GM19193 (cell line): ENCODE results near the gene RASAL1.

Experiments used
- POLR2A ChIP-seq: IDR thresholded peaks from 4 replicates; pipeline ENCODE4 v1.6.1; 2011; ENCODE audit not compliant: insufficient read depth, insufficient read length; ENCODE audit errors: extremely low read depth

RASAL1 gene, protein sequence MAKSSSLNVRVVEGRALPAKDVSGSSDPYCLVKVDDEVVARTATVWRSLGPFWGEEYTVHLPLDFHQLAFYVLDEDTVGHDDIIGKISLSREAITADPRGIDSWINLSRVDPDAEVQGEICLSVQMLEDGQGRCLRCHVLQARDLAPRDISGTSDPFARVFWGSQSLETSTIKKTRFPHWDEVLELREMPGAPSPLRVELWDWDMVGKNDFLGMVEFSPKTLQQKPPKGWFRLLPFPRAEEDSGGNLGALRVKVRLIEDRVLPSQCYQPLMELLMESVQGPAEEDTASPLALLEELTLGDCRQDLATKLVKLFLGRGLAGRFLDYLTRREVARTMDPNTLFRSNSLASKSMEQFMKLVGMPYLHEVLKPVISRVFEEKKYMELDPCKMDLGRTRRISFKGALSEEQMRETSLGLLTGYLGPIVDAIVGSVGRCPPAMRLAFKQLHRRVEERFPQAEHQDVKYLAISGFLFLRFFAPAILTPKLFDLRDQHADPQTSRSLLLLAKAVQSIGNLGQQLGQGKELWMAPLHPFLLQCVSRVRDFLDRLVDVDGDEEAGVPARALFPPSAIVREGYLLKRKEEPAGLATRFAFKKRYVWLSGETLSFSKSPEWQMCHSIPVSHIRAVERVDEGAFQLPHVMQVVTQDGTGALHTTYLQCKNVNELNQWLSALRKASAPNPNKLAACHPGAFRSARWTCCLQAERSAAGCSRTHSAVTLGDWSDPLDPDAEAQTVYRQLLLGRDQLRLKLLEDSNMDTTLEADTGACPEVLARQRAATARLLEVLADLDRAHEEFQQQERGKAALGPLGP

DNA sequence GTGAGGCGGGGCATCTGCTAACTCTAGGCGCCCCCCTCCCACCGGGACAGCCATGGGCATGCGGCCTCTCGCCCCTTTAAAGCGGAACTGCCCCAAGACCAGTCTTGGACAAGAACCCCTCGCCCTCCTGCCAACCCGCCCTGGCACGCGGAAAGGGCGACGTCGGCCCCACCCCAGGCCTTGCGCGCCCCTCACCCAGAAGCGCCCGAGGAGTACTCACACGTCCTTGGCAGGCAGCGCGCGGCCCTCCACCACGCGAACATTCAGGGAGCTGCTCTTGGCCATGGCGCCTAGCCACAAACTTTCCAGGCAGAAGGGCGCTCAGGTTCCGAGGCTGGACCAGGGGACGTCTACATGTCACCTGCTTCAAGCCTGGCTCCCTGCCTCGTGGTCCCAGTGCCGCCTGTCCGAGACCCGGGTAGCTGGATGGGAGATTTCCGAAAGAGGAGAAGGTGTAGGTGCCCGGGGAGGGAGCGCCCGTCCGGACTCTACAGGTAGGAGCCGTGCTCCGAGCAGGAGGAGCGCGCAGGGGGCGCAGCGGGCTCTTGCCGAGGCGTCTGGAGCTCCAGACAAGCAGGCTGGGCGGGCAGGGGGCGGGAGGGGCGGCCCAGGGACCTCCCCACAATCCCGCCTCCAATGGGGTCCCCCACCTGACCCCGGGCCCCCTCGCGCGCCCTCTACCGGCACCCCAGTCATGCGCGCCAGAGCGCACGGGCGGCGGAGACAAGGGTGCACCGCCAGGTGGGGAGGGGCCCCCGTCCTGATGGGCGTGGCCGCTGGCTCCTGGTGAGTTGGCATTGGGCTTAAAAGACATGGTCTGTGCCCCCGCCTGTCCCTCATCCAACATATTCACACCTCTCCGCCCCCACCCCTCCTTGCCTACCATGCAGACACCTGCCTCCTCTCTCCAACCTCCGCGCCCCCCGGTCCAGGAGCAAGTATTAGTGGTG lies at the start of gene RASAL1:
RASAL1 (minus strand) TSS at position 584 of the 950 bp plus-strand sequence; CDS start at position 285, 299 bp downstream.
- TF ChIP-seq POLR2A: no peak

DNA sequence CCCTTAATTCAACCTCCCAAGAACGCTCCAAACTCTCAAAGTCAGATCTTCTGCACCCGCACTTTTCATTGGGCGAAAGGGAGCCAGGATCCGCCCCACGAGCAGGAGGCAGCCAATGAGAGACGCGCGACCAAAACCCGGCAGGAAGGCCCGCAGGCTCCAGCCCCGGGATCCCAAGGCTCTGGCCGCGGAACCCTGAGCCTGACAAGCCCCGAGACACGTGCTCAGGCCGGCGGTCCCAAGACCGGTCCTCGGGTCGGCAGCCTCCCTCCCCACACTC lies 49.3 kb upstream of the RASAL1 start:
- TF ChIP-seq POLR2A: no peak

DNA sequence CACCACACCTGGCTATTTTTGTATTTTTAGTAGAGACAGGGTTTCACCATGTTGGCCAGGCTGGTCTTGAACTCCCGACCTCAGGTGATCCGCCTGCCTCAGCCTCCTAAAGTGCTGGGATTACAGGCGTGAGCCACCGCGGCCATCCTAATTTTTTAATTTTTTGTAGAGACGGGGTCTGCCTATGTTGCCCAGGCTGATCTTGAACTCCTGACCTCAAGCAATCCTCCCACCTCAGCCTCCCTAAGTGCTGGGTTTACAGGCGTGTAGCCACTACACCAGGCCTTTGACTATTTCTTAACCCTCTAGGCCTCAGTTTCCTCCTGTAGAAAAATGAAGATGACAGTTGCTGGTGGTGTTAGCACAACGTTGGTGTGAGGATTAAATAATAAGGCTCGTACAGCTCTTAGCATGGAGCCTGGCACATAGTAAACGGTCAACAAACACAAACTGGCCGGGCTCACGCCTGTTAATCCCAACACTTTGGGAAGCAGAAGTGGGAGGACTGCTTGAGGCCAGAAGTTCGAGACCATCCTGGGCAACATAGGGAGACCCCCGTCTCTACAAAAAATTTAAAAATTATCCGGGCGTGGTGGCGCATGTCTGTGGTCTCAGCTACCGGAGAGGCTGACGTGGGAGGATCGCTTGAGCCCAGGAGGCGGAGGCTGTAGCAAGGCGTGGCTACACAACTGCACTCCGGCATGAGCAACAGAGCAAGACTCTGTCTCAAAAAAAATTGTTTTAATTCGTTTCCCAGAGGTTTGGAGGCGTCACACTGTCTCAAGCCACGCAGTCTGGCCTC lies 48.7 kb upstream of the RASAL1 start:
- no peak for TF ChIP-seq POLR2A

DNA sequence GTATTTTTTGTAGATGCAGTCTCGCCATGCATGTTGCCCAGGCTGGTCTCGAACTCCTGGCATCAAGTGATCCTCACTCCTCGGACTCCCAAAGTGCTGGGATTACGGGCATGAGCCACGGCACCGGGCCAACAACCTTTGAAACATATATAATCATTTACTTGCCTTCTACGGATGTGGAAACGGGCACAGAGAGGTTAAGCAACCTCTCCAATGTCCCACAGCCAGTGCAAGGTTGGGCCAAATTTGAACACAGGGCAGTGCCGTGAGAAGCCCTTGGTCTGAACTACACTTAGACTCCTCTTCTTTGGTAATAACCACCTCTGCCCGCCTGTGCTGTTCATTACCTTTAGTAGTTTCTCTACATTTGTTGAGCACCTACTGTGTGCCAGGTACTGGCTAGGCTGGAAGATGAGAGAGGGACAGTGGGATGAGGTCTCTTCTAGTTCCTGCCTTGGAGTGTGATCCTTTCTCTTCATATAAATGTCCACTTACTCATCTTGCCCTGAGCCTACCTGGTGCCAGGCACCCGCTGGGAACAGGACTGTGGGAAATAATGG lies 47.5 kb upstream of the RASAL1 start:
- no peak for TF ChIP-seq POLR2A

DNA sequence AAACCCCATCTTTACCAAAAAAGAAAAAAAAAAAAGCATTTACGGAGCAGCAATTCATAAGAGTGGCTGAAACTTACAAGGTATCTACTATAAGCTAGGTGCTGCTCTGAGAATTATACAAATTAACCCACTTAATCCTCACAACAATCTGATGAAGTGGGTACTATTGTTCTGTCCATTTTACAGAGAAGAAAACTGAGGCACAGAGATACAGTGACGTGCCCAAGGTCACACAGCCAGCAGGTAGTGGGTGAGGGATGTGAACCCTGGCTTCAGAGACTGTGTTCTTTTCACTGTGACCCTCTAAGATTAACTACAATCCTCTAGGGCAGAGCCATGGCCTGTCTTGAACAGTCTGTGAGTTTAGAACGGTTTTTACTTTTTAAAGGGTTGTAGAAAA lies 46.4 kb upstream of the RASAL1 start:
- TF ChIP-seq POLR2A: no peak

DNA sequence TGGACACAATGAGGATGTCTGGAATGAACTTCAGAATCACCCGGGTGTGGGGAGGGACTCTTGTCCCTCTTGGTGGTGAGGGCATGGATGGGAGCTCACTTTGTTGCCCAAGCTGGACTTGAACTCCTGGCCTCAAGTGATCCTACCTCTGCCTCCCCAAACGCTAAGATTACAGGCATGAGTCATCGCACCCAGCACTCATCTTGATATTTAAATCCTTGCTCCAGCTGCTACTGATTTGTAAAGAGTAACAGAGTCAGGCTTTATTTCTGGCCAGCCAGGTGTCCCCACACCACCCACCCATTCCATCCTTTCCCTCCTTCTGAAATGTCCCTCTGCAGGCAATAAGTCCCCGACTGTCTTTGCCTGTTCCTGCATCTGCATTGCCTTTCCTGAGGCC lies 44.8 kb upstream of the RASAL1 start:
- no peak for TF ChIP-seq POLR2A

DNA sequence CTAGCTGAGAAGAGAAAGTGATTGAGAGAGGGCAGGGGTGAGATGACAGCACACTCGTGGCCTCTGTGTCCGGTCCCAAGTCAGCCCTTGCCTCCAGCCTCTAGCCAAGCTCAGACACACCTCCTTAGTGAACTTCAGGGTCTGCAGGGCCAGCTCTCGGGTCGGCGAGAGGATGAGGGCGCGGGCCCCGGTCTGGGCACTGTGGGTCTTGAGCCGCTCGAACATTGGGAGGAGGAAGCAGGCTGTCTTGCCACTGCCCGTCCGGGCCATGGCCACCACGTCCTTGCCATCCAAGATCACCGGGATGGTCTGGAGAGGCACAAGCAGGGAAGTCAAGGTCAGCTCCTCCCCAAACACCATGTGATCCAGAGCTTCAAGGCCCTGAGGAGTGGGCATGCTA lies 43.5 kb upstream of the RASAL1 start:
- no peak for TF ChIP-seq POLR2A

DNA sequence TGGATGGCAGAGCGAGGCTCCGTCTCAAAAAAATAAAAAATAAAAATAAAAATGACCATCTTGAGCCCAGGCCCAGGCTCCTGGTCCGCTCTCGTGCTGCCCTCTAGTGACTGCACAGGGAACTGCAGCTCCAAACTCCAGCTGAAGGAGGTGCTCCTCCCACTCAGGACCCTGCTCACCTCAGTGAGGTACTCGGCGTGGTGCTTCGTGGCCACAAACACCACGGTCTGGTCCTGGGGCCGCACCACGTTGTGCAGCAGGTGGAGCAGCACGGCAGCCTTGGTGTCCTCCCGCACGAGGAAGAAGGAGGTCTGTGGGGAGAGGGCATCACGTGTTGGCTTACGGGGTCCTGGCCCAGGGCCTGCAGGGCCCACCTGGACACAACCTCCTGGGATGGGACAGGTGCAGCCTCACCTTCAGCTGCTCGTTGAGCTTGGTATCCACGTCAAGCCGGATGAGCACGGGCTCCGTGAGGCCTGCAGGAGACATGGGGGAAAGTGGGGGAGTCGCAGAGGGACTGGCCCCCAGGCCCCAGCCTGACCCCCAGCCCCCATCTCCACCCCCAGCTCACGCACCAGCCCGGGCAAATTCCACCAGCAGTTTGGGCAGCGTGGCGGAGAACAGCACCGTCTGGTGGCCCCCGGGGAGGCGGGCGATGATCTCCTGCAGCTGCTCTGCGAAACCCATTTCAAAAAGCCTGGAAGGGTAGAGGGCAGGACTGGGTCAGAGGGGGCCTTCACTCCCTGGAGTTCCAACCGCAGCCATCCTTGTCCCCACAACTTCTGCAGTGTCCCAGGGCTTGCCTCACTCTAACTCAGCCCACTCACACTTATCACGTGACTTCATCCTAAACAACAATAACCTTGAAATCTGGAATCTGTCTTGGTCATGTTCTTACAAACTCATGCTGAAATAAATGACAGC lies 39.2 kb upstream of the RASAL1 start:
- TF ChIP-seq POLR2A: no peak

DNA sequence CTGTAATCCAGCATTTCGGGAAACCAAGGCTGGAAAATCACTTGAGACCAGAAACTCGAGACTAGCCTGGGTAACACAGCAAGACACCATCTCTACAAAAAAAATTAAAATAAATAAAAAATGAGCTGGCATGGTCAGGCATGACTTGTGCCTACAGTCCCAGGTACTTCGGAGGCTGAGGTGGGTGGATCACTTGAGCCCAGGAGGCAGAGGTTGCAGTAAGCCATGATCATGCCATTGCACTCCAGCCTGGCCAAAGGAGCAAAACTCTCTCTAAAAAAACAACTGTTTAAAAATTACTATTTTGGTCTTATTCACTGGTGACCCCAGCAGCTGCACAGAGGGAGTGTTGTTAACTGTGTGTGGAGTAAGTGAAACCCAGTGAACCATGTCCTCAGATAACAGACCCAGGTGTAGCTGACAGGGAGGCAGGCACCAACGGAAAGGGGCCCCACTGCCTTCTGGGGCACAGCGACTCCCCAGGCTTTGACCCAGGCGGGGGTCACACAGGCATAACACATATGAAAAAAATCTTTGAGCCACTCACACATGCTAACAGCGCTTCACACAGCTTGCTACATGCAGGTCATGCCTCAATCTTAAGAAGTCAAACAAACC lies 37.6 kb upstream of the RASAL1 start:
- no peak for TF ChIP-seq POLR2A

DNA sequence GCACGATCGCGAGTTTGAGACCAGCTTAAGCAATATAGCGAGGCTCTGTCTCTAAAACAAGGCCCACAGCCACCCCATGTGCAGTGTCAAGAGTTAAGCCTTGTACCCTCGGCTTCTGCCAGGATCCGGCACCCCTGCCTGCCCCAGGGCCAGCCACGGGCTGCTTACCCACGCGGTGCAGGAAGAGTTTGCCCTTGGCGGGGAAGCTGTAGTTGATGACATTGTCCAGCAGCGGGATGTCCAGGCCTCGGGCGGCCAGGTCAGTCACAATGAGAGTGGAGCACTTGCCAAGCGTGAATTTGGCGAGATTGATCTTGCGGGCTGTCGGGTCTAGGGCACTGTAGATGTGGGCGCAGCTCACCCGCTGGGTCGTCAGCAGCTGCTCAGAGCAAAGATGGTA lies 36.6 kb upstream of the RASAL1 start:
- TF ChIP-seq POLR2A: no peak

DNA sequence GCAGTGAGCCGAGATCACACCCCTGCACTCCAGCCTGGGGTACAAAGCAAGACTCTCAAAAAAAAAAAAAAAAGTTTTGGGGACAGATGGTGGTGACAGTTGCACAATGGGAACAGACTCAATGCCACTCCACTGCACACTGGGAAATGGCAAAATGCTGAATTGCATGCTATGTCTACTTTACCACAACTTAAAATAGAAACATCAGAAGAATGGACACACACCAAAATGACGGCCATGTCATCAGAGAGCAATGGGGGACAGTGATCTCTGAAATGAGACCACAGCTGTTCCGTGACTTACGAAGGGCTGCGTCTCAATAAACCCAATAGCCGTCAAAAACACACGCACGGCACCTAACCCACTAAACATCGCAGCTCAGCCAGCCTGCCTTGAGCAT lies 36.0 kb upstream of the RASAL1 start:
- TF ChIP-seq POLR2A: no peak

DNA sequence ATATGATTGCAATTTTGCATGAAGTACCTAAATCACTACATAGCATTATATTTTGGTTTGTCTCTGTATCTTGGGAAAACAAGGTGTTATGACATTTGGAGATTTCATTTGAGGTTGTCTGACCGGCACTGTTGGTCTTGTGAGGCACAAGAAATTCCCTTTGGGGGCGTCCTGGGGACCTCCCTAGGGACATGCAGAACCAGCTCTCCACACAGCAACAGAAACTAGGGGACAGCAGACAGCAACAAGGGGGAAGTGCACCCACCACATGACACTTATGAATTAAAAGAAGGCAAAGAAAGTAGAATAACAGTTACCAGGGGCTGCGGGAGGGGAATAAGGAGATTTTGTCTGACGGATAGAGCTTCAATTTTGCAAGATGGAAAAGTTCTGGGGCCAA lies 35.4 kb upstream of the RASAL1 start:
- TF ChIP-seq POLR2A: no peak

DNA sequence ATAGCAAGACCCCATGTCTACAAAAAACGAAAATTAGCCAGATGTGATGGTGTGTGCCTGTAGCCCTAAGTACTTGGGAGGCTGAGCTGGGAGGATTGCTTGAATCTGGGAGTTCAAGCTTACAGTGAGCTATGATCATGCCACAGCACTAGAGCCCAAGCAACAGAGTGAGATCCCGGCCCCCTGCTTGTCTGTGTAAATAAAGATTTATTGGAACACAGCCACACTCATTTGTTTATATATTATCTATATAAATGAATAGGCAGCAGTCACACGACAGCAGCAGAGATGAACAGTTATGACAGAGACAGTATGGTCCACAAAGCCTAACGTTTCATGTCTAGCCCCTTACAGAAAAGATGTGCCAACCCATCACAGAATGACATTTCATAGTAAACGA lies 34.9 kb upstream of the RASAL1 start:
- TF ChIP-seq POLR2A: no peak
